Amniotic stem cell (primary cell): ENCODE measurements around the gene RDH5.
A peak's percentile ranks its signal among the peaks of the same experiment; 100 is the strongest.

Experiments
- DNase-seq: peaks from one replicate; lab custom pipeline; 2025; lab: John Stamatoyannopoulos, UW

The RDH5 gene

DNA sequence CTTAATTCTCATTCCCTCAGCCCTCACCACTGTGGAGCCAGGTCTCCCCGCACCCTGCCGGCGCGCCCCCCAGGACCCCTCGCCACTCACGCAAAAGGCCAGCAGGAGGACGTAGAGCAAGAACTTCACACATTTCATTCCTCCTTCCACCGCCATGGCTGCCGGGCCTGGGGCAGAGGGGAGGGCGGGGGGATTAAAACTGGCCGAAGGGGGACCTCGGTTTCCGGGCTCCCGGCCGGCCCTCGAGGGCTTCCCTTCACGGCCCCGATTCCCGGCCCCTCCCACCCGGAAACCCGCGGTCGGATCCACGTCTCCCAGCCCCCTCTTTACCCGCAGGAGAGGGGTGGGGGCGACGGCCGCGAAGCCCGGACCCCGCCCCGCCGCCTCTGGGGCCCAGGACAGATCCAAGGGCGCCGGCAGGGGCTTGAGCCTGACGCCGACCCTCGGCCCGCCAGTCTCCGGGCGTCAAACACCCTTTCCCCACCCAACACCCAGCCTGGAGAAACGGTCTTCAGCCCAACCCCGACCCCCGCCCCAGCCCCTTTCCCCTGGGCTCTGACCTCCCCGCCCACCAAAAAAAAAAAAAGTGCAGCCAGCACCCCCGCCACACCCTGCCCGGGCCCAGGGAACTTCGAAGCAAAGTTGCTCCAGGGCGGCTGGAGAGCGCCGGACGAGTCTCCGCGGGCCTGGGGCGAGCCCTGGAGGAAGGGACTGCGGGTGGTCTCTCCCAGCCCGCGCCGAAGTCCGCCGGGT, 8.2 kb downstream of the RDH5 start:
- DNase-seq, result no peak

DNA sequence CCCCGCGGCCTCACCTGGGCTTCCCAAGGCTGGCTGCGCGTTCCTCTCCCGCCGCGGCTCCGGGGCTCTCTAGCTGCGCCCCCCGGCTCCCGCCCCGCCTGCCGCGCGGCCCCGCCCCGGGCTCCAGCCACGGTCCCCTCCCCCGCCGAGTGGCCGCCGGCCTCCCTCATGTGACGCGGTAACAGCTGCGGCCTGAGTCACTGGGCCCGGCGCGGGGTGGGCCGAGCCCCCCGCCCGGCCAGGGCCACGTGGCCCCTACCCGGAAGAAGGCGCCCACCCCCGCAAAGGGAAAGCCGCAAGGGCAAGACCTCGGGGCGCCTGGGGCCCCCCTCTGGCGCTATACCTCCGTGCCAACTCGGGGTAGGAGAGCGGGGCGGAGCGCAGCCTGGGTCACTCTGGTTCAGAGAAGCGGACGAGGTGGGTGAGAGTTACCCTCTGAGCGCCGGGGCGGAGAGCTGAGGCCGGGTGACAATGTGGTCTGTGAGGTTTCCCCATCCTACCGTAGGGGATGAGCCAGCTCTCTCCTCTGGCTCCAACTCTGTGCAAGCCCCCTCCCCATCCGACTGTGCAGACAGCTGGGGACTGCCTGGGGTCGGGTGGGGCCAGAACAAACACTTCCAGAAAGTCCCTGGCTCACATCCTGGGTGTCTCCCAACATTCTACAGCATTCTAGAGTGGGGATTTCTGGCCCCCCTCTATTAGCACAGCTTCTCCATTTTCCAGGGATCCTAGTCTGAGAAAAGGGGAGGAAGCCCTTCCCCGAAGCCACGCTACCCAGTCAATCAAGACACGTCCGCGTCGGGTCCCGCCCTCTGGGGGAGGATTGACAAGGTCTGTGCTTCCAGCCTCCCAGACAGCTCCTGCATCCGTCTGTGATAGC, 9.0 kb downstream of the RDH5 start, which contains the start of gene CD63:
Gene CD63, minus strand, starts transcription at position 71 of the 880 bp plus-strand sequence. CDS start 668 bp downstream, outside the sequence.
- DNase-seq, result peak; percentile 75

DNA sequence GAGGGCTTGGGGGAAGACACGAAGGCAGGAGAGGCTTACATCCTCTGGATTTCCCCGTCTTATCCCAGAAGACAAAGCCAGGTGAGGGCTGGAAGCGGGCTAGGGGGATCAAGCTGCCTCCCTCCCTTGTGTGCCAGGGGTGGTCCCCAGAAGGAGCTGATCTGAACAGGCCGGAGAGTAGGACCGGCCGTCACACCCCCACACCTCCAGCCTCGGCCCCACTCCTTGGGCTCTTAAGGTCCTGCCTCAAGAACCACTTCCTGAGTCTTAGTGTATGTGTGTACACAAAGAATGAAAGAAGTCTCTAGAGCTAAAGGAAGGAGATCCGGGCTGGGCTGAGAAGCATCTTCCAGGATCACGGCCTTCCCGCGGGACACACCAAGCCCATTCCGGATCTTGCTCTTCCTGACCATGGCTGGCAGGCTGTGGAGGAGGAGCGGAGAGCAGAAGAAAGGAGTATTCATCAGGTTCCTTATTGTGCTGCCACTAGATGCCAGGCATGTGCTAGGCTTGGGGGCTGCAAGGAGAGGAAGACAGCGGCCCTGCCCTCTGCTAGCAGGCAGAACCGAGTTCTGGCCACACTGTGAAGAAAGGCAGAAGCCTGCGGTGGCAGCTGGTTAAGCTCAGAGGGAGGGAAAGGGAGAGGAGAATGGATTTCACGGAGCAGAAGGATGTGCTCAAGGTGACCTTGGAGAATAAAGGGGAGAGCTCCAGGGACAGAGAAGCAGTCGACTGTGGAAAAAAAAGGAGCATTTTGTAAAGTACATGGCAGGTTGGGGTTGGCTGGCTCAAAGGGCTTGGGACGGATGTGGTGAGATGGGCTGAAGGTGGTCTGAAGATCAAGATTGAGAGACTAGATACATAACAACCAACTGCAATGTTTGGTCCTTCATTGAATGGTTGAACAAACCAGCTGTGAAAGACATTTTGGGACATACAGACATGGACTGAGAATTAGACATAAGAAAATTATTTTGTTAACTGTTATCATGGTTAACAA, 9.9 kb downstream of the RDH5 start:
- DNase-seq, result peak; percentile 39

DNA sequence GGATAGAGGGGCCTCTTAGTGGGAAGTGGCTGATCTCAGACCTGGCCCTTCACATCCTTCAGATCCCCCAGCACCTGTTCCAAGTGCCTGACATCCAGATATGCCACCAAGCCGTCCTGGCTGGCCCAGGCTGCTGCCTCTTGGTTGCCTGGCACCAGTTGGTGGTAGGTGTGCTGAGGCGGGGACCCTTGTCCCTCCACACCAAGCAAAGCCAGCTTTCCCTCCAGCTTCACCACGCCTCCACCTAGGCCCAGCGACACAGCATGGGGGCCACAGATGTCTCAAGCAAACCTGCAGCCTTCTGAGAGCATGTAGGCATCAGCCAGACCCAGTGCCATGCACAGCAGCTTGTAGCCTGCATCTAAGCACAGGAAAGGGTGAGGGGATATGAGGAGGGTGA, 12.1 kb downstream of the RDH5 start:
- DNase-seq, result no peak

DNA sequence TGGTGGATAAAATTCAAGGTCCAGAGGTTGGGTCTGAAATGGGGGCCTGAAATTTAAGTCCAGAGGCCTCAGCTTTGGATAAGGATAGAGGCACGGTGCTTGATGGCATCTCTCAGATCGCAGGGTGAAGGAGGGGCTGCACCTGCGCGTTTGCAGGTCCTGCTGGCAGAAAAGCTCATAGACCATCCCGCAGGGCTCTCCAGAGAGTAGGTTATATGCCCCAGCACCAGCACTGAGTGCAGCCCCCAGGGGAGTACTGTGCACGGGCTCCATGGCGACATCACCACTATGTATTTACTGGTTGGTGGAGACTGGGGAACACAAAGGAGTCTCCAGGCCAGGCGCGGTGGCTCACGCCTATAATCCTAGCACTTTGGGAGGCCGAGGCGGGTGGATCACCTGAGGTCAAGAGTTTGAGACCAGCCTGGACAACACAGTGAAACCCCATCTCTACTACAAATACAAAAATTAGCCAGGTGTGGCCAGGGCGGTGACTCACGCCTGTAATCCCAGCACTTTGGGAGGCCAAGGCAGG, 12.9 kb downstream of the RDH5 start:
- no peak for DNase-seq

DNA sequence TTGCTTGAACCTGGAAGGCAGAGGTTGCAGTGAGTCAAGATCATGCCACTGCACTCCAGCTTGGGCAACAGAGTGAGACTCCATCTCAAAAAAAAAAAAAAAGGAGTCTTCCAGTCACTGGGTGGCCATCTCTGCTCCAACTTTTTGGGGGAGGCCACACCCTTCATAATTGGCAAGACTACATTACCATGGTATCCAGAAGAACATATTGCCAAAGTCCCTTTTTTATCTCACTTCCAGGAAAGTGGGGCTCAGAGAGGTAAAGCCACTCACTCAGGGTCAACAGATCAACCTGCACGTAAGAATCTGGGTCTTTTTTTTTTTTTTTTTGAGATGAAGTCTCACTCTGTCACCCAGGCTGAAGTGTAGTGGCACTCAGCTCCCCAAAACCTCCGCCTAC, 13.7 kb downstream of the RDH5 start:
- no peak for DNase-seq

DNA sequence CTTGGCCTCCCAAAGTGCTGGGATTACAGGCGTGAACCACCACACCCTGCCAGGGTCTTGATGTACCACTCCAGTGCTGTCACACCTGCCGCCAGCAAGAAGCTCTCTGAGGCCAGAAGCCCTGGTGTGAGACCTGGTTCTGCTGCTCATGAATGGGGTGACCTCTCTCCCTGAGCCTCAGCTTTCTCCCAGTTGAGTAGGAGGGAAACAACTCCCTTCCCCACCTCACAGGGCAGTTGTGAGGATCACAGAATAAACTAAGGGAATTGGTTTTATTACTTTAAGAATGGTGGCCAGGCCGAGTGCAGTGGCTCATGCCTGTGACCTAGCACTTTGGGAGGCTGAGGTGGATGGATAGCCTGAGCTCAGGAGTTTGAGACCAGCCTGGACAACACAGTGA, 14.4 kb downstream of the RDH5 start:
- DNase-seq, result no peak

DNA sequence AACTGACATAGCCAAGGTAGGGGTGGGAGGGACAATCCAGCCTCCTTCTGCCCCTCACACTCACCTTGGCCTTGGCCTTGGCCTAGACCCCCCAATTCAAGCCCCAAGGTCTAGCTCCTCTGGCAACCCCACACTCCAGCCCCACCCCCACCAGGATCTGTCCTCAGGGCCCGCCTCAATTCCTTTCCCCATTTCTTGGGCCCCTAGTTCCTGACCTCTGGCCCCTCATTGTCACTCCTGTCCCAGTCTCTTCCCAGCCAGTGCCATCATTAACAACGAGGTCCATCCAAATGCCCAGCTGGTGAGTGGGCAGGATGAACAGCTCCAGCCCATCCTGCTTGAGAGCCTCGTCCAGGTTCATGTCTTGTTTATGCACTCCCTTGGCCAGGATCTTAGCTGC, 15.9 kb downstream of the RDH5 start:
- no peak for DNase-seq

DNA sequence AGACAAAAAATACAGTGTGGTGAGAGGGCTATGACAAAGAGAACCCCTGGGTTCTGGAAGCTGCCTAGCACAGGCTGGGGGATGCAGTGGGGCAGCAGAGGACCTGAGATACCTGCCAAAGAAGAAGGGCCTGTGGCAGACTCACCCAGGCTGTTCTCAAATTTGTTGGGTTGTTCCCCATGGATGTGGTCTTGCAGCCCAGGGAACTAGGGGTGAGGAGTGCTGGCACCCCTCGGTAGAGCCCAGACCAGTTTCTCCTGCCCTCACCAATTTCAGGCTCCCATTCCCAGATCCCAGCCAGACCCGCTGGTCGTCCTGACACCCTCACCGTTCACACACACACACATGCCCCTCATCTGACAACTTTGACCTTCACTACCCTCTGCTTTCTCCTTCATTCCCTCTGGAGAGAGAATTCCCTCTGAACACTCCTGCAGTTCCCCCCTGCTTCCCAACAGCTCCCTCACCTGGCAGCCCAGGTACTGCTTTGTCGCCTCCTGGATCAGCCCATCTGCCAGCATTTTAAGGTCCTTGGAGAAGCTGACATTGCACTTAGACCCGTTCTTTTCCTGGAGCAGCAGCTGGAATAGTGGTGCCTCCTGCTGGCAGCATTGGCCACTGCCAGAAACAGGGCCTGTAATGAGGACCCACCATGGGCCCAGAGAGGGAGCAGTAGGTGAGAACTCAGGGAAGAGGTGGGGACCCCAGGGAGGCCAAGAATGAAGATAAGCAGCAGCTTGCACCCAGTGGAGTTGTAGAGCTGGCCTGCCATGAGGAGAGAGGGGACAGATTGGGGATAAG, 16.8 kb downstream of the RDH5 start:
- no peak for DNase-seq

DNA sequence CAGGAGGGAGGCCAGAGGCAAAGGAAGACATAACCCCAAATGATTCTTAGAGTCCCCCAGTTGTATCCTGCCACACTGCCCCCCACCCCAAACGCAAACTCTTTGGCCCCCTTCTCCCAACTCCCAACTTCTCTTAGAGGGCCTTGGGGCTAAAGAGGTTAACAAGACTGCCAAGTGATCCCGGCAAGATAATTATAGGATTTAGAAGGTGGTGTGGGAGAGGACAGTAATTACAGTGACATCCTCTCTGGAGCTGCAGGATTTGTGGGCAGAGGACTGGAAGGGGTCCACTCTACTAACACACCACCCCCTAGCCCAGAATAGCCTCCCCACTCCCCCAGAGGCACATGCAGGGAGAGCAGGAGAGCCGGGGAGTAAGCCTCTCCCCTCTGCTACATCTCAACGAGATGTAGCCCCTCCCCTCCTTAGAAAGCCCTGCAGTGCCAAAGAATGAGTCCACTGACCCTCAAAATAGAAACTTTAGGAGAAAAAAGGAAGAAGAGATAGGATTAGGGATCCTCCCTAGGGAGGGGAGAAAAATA, 17.5 kb downstream of the RDH5 start:
- DNase-seq, result no peak

DNA sequence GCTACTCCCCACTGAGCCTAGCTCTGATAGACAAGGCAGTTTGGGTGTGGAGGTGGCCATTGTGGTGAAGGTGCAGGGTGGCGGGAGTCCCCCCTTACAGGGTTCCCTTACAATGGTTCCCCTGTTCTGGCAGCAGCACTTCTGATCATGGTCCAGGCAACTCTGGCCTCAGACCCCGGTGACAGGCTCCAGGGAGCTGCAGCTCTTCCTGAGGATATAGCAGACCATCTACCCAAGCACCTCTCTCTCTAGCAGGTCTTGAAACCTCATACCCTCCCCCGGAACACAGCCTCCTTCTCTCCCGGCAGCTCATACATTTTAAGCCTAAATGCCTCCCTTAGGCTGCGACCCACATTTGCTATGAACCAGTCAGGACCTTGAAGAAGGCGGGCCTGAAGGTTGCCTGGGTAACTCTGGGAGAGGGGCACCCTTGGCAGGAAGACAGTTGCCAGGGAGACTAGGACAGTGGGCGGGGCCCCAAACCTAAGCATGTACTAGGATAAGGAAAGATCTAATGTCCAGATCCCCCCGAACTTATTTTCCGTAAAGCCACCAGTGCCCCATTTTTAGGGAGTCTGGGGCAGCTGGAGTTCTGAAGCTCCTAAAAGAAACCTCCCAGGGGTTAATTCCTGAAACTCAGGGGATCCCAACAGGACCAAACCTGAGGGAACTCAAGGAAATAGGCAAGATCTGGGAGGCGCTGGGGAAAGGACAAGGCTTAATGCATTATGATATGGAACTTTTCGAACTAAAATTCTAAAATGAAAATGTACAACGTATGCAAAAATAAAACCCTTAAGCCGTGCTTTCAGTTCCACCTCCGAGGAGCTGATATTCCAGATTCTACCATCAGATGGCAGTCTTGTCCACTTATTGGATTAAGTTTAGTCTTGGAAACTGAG, 18.2 kb downstream of the RDH5 start:
- DNase-seq, result peak; percentile 68

DNA sequence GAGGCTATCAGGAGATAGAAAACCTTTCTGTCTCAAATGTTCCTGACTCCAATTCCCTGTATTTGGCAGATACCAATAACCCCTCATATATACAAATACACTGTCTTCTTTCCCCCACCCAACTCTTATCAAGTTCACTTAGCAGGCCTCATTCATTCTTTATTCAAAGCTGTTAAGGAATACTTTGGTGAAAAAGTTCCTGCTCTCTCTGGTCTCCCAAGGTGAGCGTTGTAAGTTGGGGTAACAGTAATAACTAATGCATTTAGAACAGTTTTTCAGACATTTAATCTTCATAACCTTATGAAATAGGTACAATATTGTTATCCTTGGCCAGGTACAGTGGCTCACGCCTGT, 18.8 kb downstream of the RDH5 start:
- no peak for DNase-seq

DNA sequence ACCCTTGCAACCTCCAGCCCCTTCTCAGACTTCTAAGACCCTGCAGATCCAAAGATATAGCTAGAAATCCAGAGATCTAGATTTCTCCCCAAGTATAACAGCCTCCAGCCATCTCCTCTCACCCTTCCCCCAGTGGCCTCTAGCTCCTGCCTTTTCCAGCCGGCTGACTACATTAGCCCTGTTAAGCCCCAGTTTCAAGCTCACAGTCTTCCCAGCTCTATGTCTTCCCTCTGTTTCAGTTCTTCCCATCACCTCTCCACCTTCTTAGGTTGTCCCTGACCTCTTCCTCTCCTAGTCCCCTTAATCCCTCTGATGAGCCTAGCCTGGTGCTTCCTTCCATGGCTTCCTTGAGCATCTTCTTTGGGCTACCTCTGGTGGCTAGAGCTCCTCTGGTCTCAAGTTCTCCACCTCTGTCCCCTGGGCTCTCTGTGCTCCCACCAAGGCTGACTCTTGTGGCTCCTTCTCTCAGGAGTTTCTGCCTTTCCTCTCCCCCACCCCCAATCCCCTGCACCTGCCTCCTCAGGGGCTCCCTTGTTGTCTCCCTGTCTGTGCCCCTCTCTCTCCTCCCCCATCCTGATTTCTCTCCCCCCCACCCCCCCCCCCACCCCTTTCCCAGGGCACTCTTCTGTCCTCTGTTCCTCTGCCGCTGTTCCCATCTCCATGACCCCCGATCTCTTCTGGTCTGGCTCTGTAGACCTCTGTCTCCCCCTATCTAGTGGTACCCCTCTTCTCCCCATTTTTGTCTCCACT, 21.9 kb downstream of the RDH5 start:
- DNase-seq, result no peak

DNA sequence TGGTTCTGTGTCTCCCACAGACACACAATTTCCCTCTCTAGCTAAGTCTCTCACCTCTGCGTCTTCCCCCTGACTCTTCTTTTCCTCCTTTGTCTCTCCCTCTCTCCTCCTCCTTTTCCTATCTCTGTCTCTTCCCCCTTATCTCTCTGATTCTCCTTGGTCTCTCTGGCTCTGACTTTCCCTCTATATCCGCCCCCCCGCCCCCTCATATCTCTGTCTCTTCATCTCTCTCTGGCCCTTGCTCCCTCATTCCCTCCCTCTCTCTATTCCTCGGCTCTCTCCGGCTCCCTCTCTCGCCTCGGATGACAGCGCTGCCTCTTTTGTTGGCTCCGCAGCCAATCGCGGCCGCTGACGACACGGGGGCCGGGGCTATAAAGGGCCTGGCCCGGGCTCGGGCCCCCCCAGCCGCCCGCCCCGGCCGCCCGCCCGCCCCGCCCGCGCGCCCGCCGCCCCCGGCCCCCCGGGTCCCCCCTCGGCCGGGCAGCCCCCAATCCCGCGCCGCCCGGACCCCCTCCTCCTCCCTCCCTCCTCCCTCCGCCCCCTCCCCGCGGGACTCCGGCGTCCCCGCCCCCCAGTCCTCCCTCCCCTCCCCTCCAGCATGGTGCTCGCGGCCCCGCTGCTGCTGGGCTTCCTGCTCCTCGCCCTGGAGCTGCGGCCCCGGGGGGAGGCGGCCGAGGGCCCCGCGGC, 22.7 kb downstream of the RDH5 start, which contains the start of gene GDF11:
Gene GDF11, plus strand, starts transcription at position 404 of the 687 bp plus-strand sequence. Its CDS starts 195 bp downstream, at position 599.
- DNase-seq, result peak; percentile 80

DNA sequence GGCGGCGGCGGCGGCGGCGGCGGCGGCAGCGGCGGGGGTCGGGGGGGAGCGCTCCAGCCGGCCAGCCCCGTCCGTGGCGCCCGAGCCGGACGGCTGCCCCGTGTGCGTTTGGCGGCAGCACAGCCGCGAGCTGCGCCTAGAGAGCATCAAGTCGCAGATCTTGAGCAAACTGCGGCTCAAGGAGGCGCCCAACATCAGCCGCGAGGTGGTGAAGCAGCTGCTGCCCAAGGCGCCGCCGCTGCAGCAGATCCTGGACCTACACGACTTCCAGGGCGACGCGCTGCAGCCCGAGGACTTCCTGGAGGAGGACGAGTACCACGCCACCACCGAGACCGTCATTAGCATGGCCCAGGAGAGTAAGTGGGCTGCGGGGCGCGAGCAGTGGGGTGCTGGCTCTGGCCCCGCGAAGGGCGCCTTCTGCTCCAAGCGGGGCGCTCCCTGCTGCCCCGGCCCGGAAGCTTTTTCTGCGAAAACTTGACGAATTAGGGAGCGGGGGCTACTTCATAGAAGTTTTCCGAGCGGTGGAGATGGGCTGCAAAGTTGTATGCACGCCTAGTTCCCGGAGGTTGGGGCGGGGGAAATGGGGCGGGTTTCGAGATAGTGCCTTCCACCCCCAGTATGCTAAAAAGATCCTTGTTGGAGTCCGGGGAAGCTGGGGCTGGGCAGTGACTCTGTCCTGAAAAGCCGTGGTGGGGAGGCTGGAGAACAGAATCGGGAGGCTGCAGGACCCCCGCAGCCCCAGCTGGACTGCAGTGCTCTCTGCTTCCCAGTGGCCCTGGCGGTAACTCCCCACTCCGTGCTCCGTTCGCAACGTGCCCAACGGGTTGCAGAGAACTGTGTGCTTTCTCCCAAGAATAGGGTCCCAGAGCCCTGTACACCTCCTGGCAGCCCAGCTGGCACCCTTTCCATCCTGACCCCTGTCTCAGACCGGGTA, 23.5 kb downstream of the RDH5 start:
- peak; percentile 41 for DNase-seq

DNA sequence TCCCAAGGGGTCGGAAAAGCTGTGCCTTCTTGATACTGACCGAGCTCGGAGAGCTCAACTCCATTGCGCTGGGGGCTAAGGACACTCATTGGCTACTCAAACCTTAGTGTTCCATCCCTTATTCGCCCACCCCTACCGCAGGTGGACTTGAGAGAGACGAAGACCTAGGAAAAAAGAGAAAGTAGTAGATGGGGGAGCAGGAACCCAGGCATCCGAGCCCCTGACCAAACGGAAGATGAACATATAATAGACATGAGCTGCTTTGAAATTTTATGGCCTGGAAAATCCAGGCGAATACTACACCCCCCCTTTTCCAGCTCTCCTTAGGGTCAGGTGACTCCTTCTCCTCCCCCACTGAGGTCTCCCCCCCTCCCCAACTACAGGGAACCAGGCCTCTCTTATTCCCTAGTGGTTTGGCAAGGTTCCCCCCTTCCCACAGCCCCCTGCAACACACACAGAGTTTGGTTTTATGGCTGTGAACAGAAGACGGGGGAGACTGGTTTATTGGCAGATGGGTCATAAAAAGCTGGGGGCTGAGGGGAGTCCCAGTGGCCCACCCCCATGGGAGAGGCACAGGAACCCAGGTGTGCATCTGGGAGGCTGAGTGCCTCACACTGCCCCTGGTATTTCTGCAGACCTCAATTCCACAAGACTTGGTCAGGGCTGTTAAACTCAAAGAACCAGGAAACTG, 24.3 kb downstream of the RDH5 start:
- DNase-seq, result no peak
